Putamen (tissue), 1 donor: Measurements from ENCODE around the gene HDHD3.
"Not testable (repeated sequence)": the region's sequence is repeated elsewhere in the genome, so short reads cannot be mapped to it uniquely, and the experiment has no call there.

Experiments used
- DNase-seq: peaks from one replicate; pipeline ENCODE4 v3.0.0-alpha.2; 2016; ENCODE audit warnings: low spot score

HDHD3 gene

GRCh38 chr9:113376634-113377567 is at the start of gene HDHD3:
TSS of gene HDHD3 (minus strand) at chr9:113376986. CDS start at chr9:113374354, 2,632 bp downstream.
- DNase-seq: peak; percentile 83

GRCh38 chr9:113425072-113425471 is 48.3 kb upstream of the HDHD3 start:
- no peak for DNase-seq

GRCh38 chr9:113421726-113422125 is 44.9 kb upstream of the HDHD3 start:
- no peak for DNase-seq

- DNase-seq: no peak
Measured at GRCh38 chr9:113417370-113417769, 40.6 kb upstream of the HDHD3 start.

- DNase-seq: no peak
Measured at GRCh38 chr9:113416149-113416721, 39.4 kb upstream of the HDHD3 start.

GRCh38 chr9:113410207-113410864 is 33.5 kb upstream of the HDHD3 start, which contains the start of the genes C9orf43 and POLE3:
TSS of gene C9orf43 (plus strand) at chr9:113410747. CDS start at chr9:113413494, 2,747 bp downstream.
TSS of gene POLE3 (minus strand) at chr9:113410675. CDS start at chr9:113410293, 382 bp downstream.
- peak; percentile 94 for DNase-seq

- no peak for DNase-seq
Measured at GRCh38 chr9:113409883-113410206, 33.1 kb upstream of the HDHD3 start.

GRCh38 chr9:113409481-113409880 is 32.7 kb upstream of the HDHD3 start:
- no peak for DNase-seq

- DNase-seq: peak; percentile 39
Measured at GRCh38 chr9:113406873-113407511, 30.2 kb upstream of the HDHD3 start.

GRCh38 chr9:113406353-113406752 is 29.6 kb upstream of the HDHD3 start:
- not testable (repeated sequence) for DNase-seq

GRCh38 chr9:113403646-113404045 is 26.9 kb upstream of the HDHD3 start:
- no peak for DNase-seq

- peak; percentile 99 for DNase-seq
Measured at GRCh38 chr9:113401027-113401792, 24.4 kb upstream of the HDHD3 start, which contains the start of gene ALAD. TSS of gene ALAD (minus strand) at chr9:113401284. CDS start at chr9:113393559, 7,725 bp downstream.

- DNase-seq: no peak
Measured at GRCh38 chr9:113399646-113400200, 22.9 kb upstream of the HDHD3 start.

- no peak for DNase-seq
Measured at GRCh38 chr9:113398796-113399195, 22.0 kb upstream of the HDHD3 start.

GRCh38 chr9:113397203-113397631 is 20.4 kb upstream of the HDHD3 start:
- no peak for DNase-seq

GRCh38 chr9:113395000-113395861 is 18.4 kb upstream of the HDHD3 start:
- no peak for DNase-seq

- peak; percentile 41 for DNase-seq
Measured at GRCh38 chr9:113393281-113393680, 16.5 kb upstream of the HDHD3 start.

- DNase-seq: no peak
Measured at GRCh38 chr9:113391917-113392316, 15.1 kb upstream of the HDHD3 start.

GRCh38 chr9:113390192-113390960 is 13.6 kb upstream of the HDHD3 start:
- DNase-seq: no peak
